Hippocampal formation (tissue), 2 donors: ENCODE measurements around the gene MAPK11.

Experiments
- DNase-seq, 2 donors: peaks; one replicate each; lab custom pipeline; 2025; lab: John Stamatoyannopoulos, UW

MAPK11 gene

DNA sequence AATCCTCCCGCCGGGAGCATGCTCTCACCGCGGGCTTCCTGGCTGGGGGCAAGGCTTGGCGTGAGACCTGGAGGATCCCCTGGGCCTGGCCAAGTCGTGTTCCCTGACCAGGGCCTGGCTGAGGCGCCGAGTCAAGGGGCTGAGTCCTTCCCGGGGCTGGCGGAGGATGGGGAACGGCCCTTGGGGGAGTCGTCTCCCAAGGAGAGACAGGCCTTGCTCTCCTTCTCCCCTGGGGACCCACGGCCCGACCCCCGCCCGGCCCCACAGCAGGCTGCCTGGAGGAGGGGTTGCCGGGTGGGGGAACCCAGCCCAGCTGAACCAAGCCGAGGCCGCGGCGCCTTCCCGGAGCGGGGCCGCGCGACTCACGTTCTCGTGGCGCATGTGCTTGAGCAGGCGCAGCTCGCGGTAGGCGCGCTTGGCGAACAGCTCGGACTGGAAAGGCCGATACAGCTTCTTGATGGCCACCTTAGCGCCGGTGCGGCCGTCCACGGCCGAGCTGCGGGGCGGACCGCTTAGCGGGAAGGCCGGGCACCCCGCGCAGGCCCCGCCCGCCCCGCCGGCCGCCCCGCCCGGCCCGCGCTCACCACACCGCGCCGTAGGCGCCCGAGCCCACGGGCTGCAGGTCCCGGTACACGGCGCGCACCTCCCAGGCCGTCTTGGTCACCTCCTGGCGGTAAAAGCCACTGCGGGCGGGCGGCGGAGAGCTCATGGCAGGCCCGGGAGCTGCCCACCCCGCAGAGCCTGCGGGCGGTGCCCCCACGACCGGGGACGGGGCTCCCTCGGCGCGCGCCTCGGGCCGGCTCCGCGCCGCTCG lies 9.2 kb downstream of the MAPK11 start:
- DNase-seq = no peak

DNA sequence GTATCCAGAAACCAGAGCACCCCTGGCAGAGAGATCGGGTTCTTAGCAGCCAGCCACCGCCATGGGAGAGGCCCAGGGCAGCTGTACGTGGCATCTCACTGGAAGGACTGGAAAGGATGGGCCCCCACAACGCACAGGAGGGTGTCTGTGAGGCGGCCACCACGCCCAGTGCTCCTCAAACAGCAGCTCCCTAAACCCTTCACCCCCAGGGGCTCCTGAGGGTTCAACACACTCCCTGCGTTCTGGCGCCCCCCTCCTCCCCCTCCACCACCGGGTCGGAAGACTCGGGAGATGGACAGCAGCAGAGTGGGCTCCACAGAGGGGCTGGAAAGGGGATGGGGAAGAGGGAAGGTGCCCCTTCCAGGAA lies 9.8 kb downstream of the MAPK11 start:
- no peak for DNase-seq

DNA sequence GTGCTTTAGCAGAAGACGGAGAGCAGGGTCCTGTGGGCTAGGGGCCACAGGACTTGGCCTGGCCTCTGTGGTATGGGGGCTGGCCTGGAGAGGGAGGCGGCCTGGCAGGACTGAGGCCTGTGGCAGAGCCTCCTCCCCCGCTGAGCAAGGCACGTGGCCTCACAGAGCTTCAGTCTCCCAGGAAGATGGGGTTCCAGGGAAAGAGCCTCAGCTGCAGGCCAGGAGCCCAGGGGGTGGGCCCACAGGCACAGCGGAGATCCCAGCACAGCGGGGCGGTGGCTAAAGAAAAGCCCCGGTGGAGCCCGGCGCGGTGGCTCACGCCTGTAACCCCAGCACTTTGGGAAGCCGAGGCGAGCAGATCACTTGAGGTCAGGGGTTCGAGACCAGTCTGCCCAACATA lies 10.9 kb downstream of the MAPK11 start:
- DNase-seq = no peak

DNA sequence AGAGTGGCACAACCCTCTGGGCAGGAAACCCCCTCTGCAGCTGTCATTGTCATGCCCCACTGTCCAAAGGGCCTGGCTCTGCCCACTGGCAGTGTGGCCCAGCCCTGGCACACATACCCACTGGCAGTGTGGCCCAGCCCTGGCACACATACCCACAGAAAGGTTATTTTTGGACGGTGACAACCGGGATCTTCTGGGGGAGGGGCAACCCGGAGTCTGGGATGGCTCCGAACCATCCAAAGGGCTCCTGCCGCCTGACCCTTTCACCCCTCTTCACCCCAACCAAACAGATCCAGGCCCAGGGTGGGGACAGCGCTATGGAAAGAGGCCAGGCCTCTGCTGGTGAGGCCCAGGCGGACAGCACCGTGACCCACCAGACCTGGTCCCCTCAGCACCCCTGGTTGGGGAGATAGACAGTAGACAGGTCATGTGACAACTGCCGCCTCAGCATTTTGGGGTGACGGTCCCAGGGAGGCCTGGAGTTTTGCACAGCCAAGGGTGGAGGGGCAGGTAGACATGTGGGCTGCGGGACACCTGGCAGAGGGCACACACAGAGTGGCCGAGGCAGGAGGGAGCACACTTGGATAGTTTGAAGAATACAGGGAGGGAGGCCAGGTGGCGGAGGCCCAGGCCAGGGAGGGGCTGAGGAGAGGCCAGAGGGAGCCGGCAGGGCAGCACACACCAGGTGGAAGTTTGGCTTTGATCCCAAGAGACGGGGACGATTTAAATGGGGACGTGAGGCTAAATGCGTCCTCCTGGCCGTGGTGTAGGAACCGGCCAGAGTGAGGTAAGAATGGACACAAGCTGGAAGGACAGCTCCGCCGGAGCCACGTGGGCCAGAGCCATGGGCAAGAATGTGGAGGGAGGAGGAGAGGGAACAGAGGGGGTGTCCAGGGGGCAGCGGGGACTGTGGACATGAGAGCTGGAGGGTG lies 11.6 kb downstream of the MAPK11 start:
- DNase-seq = no peak

DNA sequence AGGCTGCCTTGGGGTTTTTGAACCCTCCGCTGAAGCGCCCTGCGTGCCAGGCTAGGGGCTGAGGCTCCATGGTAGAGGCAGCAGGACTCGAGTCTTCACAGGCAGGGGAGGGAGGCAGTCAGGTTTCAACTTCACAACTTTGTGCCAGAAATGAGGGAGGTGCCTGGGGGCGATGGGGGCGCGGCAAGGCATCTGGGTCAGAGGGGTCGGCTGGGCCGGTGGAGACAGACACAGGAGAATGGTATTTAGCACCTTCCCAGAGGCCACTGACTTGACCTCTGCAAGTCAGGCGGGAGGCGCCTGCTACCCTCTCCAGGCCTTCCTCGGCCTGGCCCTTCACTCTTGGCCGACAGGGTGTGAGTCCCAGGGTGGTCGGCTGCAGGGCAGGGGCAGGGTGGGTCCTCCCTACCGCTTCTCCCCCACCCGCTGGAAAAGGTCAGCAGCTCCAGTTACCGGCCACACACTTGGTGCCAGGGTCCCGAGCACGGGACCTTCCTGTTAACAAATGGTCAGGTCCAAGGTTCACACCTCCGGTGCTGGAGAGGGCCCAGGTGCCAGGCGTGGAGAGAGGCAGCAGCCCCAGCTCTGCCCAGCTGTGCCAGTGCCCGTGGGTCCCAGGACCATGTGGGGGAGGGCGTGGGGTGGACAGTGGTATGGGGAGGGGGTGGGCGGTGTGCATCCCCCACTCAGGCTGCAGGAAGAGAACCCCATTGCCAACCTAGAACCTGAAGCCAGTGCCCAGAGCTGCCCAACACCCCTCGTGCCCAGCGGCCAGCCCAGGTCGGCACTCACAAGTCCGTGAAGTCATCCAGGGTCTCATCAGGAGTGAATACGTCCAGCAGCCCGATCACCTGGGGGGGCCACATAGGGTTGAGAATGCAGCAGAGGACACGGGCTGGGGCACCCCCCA lies 12.5 kb downstream of the MAPK11 start:
- DNase-seq = no peak

DNA sequence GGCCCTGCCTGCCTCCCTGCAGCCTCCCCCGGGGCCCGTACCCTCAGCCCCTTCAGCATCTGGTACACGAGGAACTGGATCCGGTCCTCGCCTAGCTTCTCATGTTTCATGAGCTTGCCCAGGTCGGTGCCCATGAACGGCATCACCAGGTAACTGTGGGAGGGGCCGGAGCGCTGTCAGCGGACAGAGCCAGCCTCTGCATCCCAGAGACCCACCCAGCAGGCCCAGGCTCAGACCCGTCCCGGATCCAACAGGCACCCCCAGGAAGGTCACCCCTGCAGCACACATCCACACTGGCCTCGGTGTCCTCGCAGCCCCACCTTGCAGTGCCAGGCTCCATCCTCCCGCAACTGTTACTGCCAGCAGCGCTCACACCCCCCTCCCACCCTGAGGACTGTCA lies 13.1 kb downstream of the MAPK11 start:
- DNase-seq = no peak

DNA sequence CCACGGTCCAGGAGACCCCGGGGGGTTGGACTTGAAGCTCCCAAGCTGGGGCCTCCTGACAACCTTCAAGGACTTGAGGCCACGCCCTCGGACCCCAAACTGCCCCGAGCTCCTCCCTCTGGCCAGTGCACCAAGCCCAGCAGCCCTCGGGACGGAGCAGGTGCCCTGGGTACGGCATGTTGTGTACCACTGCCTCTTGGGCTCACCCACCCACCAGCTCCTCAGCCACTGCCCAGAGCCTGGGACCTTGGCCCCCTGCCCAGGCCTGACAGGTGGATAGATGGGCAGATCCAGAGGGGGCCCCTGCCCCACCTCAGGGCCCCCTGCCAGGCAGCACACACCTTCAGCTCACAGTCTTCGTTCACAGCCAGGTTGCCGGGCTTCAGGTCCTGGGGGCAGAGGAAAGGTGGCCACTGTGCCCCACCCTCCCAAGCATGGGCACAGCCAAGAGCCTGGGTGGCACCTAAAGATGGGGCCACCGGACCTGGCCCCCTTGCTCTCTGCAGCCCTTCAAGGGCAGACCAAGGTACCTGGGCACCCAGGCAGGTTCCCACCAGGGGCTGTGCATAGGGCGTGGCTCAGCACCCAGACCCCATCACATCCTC lies 13.8 kb downstream of the MAPK11 start:
- DNase-seq = no peak

DNA sequence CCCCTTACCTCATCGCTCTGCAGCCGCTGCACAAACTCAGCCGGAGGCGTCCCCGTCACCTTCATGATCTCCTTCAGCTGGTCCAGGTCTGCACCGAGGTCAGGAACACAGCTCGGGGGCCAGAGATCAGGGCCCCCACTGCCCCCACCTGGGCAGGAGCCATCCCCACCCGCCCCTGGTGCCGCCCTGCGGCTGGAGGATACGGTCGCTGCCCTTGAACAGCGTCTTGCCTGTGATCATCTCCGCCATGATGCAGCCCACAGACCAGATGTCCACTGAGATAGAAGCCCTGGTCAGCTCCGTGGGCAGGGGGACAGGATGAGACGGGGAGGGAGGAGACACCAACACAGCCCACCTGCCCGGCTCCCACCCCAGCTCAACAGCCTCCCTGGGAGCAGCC lies 14.6 kb downstream of the MAPK11 start:
- DNase-seq = no peak

DNA sequence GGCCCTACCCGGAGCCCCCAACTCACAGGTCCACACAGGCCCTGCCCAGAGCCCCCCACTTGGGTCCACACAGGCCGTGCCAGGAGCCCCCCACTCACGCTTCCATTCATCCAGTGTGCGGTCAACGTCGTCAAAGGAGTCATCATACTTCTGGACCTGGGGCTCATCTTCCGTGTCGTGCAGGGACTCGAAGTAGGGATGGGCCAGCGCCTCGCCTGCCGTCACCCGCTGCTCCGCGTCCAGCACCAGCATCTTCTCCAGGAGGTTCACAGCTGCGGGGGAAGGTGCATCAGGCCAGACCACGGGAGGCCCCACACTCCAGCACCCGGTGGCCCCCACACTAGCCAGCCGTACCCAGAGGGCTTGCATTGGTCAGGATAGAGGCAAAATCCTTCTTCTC lies 15.1 kb downstream of the MAPK11 start:
- no peak for DNase-seq

DNA sequence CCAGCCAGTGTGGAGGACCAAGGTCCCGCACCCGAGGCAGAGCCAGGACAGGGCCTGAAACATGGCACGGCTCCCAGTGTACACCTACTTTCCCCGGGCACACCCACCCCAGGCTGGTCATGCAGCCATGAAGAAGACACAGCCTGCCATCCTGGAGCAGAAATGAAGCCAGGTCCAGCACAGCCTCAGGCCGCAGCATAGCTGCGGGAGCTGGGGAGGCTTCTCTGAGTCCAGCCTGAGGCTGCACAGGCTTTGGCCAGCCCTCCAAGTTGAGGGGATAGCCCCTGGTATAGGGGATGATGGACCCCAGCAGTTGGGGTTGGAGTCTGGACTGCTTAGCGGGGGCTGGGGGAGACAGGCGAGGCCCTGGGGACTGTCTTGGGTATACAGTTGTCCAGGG lies 16.2 kb downstream of the MAPK11 start:
- no peak for DNase-seq

DNA sequence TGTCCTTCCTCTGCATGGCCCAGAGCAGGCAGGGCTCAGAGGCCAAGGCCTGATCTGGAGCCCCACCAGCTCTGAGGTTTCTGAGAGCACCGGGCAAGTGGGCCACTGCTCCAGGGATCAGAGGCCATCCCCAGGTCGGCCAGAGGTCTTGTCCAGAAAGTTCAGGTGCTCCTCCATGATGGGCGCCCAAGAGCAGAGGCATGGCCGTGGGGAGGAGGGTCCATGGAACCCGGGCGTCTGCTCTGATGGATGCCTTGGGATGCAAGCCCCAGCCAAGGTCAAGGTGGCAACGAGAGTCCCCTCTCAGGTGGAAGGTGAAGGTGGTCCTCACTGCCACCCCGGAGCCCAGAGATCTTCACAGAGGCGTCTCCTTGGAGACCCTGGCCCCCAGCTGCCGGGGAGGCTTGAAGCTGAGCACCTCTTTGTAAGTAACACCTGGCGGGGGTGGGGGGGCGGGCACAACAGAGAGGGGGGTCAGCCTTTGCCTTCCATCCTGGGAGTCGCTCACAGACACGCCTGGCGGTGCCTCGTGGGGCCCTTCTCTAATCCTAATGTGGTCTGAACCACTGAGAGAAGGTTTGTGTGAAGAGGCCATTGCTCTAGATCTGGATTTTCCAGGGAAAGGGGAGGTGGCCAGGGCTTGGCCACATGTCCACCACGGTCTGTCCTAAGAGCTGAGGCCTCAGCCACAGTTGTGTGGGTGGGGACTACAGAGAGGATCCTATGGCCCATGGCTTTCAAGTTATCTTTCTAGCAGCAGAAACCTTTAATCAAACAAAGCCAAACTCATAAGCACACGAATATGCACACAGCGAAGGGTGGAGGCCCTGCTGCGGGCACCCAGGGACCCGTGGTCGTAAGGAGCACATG lies 16.9 kb downstream of the MAPK11 start:
- DNase-seq = no peak

DNA sequence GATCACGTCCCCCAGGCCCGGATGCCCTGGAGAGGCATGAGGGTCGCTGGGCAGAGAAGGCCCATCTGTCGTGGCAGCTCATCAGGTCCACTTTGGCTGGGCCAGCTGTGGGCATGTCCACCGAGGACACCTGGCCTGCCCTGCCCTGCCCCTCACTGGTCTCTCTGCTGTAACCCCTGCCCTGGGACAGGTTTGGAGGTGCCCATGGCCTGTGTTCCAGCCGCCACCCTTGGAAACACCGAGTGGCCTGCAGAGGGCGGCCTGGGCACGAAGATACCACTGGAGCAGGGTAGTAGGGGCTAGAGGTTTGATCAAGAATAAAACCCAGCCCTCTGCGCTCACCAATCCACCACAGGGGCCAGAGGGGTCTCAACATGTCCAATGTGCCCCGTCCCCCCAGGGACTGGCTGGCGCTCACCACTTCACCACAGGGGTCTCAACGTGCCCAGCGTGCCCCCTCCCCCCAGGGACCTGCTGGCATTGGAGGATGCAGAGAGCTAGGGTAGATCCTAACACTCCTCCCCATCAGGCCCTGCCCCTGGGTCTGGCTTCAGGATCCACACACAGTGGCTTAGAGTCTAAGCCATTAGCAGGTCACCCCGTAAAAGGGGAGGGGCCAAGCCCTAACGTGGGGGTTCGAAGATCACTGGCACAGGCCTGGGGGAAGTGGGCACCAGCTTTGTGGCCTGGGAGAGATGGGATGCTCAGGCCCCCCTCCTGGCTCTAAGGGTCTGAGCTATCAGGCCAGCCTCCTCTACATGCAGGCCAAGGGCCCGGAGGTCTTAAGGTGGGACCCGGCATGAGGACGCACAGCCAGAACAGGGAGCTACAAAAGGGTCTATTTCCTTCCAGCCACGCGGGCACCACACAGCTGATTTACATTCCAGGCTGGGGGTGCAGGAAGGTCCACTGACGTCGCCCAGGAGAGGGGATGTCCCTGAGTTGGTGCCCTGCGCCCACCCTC lies 17.8 kb downstream of the MAPK11 start:
- peak in 1 of 2 donors; percentile 36 for DNase-seq

DNA sequence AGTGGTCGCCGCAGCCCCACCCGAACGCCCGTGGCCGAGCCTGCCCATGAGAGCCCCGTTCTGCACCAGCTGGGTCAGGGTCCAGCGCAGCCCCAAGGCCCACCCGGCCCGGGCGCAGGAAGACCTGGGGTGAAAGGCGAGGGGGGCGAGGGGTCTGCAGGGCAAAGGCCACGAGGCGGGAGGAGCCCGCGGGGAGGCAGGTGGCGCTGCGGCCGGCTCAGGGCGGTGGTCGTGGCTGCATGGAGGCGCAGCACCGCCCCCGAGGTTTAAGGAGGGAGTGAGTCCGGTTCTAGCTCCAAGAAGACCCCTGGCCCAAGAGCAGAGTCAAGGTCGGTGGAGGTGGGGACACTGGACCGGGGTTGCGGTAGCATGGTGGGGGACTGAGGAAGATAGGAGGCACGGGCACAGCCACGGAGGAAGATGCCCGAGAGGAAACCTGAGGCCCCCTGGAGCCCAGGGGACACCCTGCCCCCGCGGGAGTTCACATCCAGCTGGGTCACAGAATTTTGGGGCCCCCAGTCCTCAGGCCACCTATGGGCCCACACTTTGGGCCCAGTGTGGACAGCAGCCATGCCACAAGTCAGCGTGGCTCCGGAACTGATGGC lies 18.6 kb downstream of the MAPK11 start:
- no peak for DNase-seq

DNA sequence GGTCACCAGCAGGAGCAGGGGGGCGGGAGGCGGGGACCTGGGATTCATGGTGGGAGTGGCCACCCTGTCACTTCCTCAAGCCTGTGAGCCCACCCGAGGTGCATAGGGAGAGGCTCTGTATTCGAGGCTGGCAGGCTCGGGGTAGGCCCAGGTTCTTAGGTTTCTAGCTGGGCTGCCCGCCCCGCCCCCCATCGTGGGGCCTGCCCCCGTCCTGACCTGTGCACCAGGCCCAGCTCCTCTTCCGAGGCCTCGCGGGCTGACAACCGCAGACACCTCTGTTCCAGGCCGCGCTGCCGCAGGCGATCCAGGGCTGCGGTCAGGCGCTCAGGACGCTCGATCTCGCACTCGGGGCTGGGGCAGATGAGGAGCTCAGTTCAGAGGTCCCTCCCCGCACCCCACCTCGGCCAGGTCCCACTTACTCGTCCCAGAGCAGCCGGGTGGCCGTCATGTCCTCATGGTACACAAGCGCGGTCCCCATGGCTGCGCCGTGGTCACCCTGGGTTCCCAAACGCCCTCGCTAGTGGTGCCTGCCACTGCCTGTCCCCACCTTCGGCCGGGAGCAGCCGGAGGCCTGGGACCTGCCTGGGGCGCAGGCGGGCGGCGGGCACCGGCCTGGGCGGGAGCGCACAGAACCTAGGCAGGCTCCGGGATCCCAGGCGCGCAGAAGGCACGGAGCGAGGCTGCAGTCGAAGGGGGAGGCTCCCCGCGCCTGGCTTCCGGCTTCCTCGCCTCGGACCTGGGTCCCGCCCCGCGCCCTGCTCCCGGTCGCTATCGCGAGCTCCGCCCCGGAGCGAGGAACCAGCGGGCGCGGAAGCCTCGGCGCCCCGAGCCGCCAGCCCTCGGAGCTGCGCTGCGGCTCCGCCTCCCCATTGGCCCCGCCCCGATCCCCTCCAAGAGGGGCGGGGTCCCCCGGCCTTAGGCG lies 19.4 kb downstream of the MAPK11 start, which contains the start of gene HDAC10:
HDAC10 (minus strand) TSS at position 711 of the 922 bp plus-strand sequence; CDS start at position 478, 233 bp downstream.
- peak in 1 of 2 donors; percentile 27 for DNase-seq

DNA sequence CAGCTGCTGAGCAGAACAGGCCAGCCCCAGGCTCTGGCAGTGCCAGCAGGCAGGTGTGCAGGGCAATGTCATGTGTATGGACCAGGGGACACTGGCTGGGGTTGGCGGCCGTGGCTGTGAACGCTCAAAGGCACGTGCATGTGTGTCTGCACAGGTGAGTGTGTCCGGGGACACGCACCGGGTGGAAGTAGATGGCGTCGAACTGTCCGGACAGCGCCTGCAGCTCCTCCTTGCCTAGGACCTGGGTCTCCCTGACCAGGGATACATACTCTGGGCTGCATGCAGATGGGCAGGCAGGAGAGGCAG lies 20.0 kb downstream of the MAPK11 start:
- no peak for DNase-seq

DNA sequence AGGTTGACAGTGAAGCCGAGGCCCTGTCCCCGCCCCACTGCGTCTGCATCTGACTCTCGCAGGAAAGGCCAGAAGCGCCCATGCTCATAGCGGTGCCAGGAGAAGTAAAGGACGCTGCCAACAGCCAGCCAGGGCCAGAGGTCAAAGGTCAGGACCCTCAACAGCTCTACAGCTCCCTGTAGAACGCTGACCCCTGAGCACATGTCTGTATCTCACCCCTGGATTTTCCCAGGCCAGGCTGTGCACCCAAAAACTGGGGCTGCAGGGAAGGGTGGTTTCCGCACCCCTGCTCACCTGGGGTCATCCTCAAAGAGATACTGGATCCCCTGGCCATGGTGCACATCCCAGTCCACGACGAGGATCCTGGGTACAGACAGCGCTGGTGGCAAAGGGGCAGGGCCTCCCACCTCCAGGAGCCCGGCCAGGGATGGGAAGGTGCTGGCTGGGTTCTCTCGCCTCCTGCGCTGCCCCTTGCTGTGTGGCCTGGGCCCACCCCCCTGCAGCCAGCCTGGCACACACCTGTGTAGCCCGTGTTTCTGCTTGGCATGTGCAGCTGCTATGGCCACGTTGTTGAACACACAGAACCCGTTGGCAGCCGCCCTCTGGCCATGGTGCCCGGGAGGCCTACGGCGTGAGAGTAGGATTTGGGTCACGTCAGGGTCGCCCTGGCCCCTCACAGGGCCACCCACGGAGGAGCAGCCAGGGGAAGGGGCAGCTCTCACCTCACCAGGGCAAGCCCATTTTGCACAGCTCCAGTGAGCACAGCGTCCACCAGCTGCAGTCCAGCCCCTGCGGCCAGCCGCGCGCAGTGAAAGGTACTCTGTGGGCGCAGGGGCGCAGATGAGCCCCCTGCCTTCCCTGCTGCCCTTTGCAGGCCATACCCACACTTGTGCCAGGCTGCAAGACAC lies 20.6 kb downstream of the MAPK11 start:
- DNase-seq = no peak
